Measurements from ENCODE around the gene ZDHHC22.

The ZDHHC22 gene

GRCh38 chr14:77145975-77146740, 4.6 kb upstream of the ZDHHC22 start:
- no peak overlapping the region for H3K27ac ChIP-seq
- TF ChIP-seq CTCF (IDR thresholded peaks at IDR 0.05): no peak
- TF ChIP-seq ZFX (IDR thresholded peaks at IDR 0.05; ENCODE audit: borderline replicate concordance): no peak

GRCh38 chr14:77144412-77145115, 3.0 kb upstream of the ZDHHC22 start:
- TF ChIP-seq CTCF (IDR thresholded peaks at IDR 0.05) (no peak), ZFX (IDR thresholded peaks at IDR 0.05; ENCODE audit: borderline replicate concordance) (no peak)
- H3K27ac ChIP-seq: no peak overlapping the region

GRCh38 chr14:77143071-77143470, 1.5 kb upstream of the ZDHHC22 start:
- TF ChIP-seq ZFX (IDR thresholded peaks at IDR 0.05; ENCODE audit: borderline replicate concordance): no peak
- TF ChIP-seq CTCF (IDR thresholded peaks at IDR 0.05): no peak
- H3K27ac ChIP-seq: no peak overlapping the region

GRCh38 chr14:77142005-77142800, 612 bp upstream of the ZDHHC22 start:
- TF ChIP-seq CTCF (IDR thresholded peaks at IDR 0.05) (no peak), ZFX (IDR thresholded peaks at IDR 0.05; ENCODE audit: borderline replicate concordance) (no peak)
- no peak overlapping the region for H3K27ac ChIP-seq

- TF ChIP-seq ZFX (IDR thresholded peaks at IDR 0.05; ENCODE audit: borderline replicate concordance) (no peak), CTCF (IDR thresholded peaks at IDR 0.05) (no peak)
- no peak overlapping the region for H3K27ac ChIP-seq
These were observed 1.0 kb downstream of the ZDHHC22 start for GRCh38 chr14:77140359-77141213.

GRCh38 chr14:77139540-77140358, 1.8 kb downstream of the ZDHHC22 start:
- TF ChIP-seq CTCF (IDR thresholded peaks at IDR 0.05) (peak; percentile 93), ZFX (IDR thresholded peaks at IDR 0.05; ENCODE audit: borderline replicate concordance) (no peak)
- H3K27ac ChIP-seq: no peak overlapping the region

All from 22Rv1 (cell line).